ENCODE data around the gene PGA4. TPM values are rescaled to one million over a fixed set of nuclear protein-coding genes. Genes with fewer than 3 reads are reported as not detected.
"Not testable (repeated sequence)": the region's sequence is repeated elsewhere in the genome, so short reads cannot be mapped to it uniquely, and the experiment has no call there.

PGA4 gene
- total and polyA plus RNA-seq, 5 experiments from 2014 or later, result not detected

DNA sequence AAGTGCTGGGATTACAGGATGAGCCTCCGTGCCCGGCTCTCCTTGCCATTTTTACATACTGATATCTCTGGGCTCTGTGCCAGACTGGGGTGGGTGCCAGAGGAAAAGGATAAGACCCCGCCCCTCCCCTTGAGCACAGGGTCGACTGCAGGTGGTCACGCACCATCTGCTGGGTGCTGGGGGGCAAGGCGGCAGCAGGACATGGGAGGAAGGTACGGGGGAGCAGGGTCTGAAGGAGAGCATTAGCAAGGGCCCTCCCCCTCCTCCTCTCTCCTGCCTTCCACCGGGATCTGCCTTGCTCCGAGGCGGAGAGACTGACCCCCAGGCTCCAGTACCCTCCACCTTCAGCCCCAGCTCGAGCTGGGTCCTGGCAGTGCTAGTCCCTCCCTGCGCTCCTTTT, 28.6 kb upstream of the PGA4 start:
- POLR2A ChIA-PET, result no interaction called here
- H3K9me3 Mint-ChIP-seq, result no peaks in the 10 kb centered on the region
- DNase-seq (no peak), ATAC-seq (no peak)
- H3K27ac Mint-ChIP-seq, result no peak overlapping the region
- no peaks in the 10 kb centered on the region for H3K36me3 Mint-ChIP-seq
- H3K27me3 Mint-ChIP-seq, result peaks cover 0 to 10% (median 1%) of the 10 kb centered on the region in 5 donors
- no peak overlapping the region for H3K4me3 Mint-ChIP-seq
- no peaks in the 10 kb centered on the region for H3K4me1 Mint-ChIP-seq

DNA sequence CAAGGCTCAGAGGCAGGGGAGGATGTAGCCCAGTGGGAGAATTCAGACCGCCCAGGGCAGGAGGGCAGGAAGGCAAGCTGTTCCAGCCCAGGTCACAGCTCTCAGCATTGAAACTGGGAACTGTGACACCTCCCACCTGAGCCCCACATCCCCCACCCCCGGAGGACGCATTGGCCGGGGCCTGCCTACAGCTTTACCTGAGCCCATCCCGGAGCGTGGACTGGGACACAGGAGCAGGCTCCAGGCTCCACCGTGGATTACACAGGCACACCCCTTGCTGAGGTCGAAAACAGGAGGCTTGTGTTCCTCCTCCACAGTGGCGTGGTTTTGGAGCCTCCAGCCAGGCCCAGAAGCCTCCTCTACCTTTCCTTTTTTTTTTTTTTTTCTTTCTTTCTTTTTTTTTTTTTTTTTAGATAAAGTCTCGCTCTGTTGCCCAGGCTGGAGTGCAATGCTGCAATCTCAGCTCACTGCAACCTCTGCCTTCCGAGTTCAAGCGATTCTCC, 27.9 kb upstream of the PGA4 start:
- ATAC-seq (no peak), DNase-seq (no peak)
- H3K4me3 Mint-ChIP-seq, result no peak overlapping the region
- H3K4me1 Mint-ChIP-seq, result no peaks in the 10 kb centered on the region
- peaks cover 0 to 10% (median 1%) of the 10 kb centered on the region in 5 donors for H3K27me3 Mint-ChIP-seq
- no peaks in the 10 kb centered on the region for H3K36me3 Mint-ChIP-seq
- POLR2A ChIA-PET, result interaction anchor here (0.7 kb wide), 2 partner anchors 242 to 252 kb away, joined by 3 to 4 read pairs; partner anchors contain the start of gene SLC15A3
- H3K9me3 Mint-ChIP-seq, result no peaks in the 10 kb centered on the region
- H3K27ac Mint-ChIP-seq, result no peak overlapping the region

DNA sequence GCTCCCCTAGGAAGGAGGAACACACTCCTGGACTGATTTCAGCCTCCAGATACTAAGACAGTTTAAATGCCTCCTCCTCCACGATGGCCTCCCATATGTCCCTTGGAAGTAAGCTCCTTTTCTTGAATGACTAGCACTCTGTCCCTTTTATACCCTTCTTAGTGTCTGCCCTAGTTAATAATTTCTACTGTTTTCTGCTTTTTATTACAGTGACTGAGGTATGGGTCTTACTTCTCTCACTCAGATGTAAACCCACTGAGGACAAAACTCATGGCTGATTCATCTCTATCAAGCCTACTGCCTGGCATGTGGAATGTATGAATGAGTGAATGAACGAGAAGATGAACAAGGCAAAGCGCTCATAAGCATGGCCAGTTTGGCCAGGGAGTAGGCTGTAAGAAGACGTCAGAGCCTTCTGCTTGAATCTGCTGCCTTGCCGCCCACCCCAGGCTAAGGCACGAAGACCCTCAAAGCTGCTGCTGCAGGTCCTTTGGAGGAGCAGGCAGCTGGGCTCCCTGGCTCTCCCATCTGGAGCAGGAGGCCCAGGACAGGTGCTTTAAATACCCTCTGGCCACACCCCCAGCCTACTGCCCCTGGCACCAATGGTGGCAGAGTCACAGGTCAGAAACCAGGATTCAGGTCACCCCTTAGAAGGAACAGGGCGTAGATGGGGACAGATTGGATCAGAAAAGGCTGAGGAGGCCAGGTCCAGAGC, 27.0 kb upstream of the PGA4 start:
- POLR2A ChIA-PET, result interaction anchor here (0.7 kb wide), 2 partner anchors 243 to 253 kb away, joined by 3 to 4 read pairs; partner anchors contain the start of gene SLC15A3
- H3K9me3 Mint-ChIP-seq, result no peaks in the 10 kb centered on the region
- H3K27me3 Mint-ChIP-seq, result peaks cover 0 to 7% (median 2%) of the 10 kb centered on the region in 5 donors
- no peak overlapping the region for H3K27ac Mint-ChIP-seq
- H3K36me3 Mint-ChIP-seq, result no peaks in the 10 kb centered on the region
- no peak for ATAC-seq
- H3K4me1 Mint-ChIP-seq, result no peaks in the 10 kb centered on the region
- no peak overlapping the region for H3K4me3 Mint-ChIP-seq
- no peak for DNase-seq

DNA sequence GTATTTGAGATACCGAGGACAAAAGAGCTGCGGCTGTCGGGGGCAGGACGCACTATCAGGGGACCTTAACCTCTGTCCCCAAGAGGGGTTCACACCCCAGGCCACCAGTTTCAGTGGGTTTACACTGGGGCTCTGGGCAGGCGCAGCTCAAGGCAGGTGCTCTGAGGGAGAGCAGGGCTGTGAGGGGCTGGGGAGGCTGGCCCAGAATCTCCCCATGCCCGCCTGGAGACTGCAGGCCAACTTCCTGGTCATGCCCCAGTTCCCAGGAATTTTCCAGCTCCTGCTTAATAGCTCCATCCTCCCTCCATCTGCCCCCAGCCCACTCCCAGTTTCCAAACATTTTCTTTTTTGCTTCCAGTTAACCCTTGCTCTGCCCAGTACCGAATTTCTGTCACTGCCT, 26.4 kb upstream of the PGA4 start:
- POLR2A ChIA-PET, result no interaction called here
- Mint-ChIP-seq H3K9me3 (no peaks in the 10 kb centered on the region), H3K27ac (no peak overlapping the region), H3K27me3 (peaks cover 0 to 7% (median 7%) of the 10 kb centered on the region in 5 donors), H3K4me3 (no peak overlapping the region), H3K4me1 (no peaks in the 10 kb centered on the region), H3K36me3 (no peaks in the 10 kb centered on the region)
- no peak for ATAC-seq
- DNase-seq, result no peak

DNA sequence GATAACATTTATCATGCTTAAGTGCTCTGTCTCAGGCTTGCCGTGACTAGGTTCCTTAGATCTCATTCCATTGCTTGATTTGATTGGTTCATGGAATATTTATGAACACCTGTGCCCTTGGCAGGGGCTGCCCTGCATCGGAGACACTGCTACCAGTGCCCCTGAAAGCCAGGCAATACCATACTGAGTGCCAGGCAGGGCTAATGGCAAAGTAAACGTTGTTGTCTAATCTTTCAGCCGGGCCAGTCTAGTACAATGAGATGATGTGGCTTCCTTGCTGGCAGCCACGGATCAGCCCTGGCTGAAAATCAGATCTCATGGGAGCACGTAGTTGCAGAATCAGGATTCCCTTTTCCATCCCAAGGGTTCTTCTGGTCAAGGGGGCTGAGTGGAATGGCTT, 23.8 kb upstream of the PGA4 start:
- Mint-ChIP-seq H3K27me3 (peaks cover 4 to 12% (median 9%) of the 10 kb centered on the region in 5 donors), H3K9me3 (no peaks in the 10 kb centered on the region), H3K4me3 (no peak overlapping the region), H3K27ac (no peak overlapping the region), H3K36me3 (no peaks in the 10 kb centered on the region), H3K4me1 (peaks cover 0 to 3% (median 0%) of the 10 kb centered on the region in 4 donors)
- POLR2A ChIA-PET, result no interaction called here
- no peak for ATAC-seq
- DNase-seq, result no peak

DNA sequence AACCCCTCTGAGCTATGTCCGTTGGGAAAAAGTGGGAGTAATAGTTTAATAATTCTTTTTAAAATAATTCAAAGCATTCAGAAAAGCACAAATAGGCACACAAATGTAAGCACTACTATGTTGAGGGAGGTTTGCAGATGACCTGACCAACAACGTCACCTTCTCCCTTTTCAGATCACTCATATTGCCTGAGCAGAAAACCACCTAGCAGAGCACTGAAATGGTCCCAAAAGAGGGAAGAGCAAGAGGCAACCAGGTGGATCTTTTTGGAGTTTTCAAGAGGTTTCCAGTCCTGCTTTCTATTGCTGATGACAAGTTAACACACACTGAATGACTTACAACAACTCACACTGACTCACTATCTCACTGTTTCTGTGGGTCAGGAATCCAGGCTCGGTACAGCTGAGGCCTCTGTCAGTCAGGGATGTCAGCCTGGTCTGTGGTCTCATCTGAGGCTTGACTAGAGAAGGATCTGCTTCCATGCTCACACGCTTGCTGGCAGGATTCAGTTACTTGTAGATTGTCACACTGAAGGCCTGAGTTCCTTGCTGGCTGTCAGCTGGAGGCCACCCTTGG, 23.1 kb upstream of the PGA4 start:
- DNase-seq (no peak), ATAC-seq (no peak)
- H3K4me1 Mint-ChIP-seq, result peaks cover 0 to 3% (median 0%) of the 10 kb centered on the region in 4 donors
- peaks cover 5 to 12% (median 9%) of the 10 kb centered on the region in 5 donors for H3K27me3 Mint-ChIP-seq
- no peak overlapping the region for H3K27ac Mint-ChIP-seq
- no peaks in the 10 kb centered on the region for H3K36me3 Mint-ChIP-seq
- H3K4me3 Mint-ChIP-seq, result no peak overlapping the region
- no peaks in the 10 kb centered on the region for H3K9me3 Mint-ChIP-seq
- POLR2A ChIA-PET, result no interaction called here

DNA sequence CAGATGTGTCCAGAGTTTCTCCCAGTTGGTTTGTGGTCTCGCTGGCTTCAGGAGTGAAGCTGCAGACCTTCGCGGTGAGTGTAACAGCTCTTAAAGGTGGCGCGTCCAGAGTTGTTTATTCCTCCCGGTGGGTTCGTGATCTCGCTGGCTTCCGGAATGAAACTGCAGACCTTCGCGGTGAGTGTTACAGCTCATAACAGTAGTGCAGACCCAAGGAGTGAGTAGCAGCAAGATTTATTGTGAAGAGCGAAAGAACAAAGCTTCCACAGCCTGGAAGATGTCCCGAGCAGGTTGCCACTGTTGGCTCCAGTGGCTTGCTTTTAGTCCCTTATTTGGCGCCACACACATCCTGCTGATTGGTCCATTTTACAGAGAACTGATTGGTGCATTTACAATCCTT, 20.7 kb upstream of the PGA4 start:
- no peak overlapping the region for H3K27ac Mint-ChIP-seq
- no peak overlapping the region for H3K4me3 Mint-ChIP-seq
- no peak for ATAC-seq
- H3K36me3 Mint-ChIP-seq, result no peaks in the 10 kb centered on the region
- no peaks in the 10 kb centered on the region for H3K9me3 Mint-ChIP-seq
- H3K27me3 Mint-ChIP-seq, result peaks cover 1 to 20% (median 9%) of the 10 kb centered on the region in 5 donors
- H3K4me1 Mint-ChIP-seq, result peaks cover 0 to 3% (median 0%) of the 10 kb centered on the region in 4 donors
- DNase-seq, result no peak
- POLR2A ChIA-PET, result no interaction called here

DNA sequence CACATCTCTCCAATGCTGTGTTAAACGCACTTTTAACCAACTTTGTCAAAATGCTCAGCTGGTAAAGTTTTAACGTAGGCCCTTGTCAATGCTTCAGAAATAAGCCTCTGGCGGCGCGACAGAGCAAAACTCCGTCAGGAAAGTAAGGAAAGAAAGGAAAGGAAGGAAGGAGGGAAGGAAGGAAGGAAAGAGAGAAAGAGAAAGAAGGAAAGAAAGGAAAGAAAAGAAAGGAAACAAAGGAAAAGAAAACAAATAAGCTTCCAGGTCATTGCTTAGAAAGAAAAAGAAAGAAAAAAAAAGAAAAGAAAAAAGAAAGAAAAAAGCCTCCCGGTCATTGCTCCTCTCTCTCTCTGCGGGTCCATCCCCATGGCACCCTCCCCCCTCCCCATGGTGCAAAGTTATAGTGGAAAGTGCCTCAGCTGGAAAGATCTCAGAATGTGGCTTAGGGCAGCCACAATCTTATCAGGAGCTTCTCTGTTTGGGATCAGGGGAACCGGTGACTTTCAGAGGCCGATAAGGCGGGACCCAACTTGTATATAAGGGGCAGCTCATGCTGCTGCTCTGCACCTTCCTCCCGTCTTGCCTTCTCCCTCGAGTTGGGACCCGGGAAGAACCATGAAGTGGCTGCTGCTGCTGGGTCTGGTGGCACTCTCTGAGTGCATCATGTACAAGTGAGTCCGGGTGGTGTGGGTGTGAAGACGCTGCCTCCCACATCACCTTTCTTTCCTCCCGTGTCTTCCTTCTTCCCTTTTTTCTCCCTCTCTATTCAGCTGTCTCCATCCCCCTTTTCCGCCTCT, 19.0 kb upstream of the PGA4 start, which contains the start of gene PGA3:
TSS of gene PGA3 (plus strand) at position 566 of the 797 bp plus-strand sequence. CDS start at position 616, 50 bp downstream.
- ATAC-seq, H3K9me3 Mint-ChIP-seq, POLR2A ChIA-PET, H3K4me3 Mint-ChIP-seq, H3K36me3 Mint-ChIP-seq, DNase-seq, H3K4me1 Mint-ChIP-seq: not testable (repeated sequence)
- H3K27me3 Mint-ChIP-seq, result peaks cover 1 to 20% (median 9%) of the 10 kb centered on the region in 5 donors
- H3K27ac Mint-ChIP-seq, result peak within 1 kb of the TSS in 1 of 10 donors; percentile 77

DNA sequence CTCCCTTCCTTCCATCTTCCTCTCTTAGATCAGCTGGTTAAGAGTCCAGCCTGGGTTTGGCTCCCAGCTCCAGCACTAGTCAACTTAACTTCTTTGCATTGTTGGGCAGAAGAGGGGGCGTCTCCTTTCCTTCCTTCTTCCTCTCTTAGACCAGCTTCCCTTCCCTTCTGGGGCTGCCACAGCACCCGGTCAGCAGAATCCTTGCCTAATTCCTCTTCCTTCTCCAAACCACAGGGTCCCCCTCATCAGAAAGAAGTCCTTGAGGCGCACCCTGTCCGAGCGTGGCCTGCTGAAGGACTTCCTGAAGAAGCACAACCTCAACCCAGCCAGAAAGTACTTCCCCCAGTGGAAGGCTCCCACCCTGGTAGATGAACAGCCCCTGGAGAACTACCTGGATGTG, 18.3 kb upstream of the PGA4 start:
- H3K36me3 Mint-ChIP-seq, POLR2A ChIA-PET, H3K27ac Mint-ChIP-seq, H3K4me3 Mint-ChIP-seq, DNase-seq, H3K4me1 Mint-ChIP-seq, ATAC-seq, H3K9me3 Mint-ChIP-seq: not testable (repeated sequence)
- H3K27me3 Mint-ChIP-seq, result peaks cover 1 to 20% (median 9%) of the 10 kb centered on the region in 5 donors

DNA sequence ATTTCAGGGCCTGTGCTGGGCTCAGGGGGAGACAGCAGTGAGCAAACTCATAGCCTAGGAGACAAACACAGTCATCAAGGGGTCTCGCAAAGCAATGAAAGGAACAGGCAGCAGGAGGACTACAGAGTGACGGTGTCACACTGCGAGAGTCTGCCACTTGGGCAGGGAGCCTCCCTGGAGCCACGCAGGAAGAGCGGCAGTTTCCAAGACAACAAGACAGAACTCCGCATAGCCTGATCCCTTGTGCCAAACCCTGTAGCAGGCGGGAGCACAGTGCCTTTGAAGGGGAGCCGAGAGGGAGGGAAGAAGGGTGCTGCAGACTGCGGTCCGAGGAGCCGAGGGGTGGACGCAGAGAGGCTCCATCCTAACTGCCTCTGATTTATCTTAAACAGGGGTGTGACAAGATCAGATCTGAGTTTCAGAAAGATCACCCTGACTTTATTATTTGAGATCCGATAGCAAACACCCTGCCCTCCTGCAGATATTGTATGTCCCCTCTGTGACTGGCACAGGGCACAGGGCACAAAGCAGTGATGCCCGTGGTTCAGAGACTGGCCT, 17.6 kb upstream of the PGA4 start:
- DNase-seq, H3K36me3 Mint-ChIP-seq, H3K4me1 Mint-ChIP-seq, H3K27ac Mint-ChIP-seq, ATAC-seq, H3K9me3 Mint-ChIP-seq, H3K4me3 Mint-ChIP-seq, POLR2A ChIA-PET: not testable (repeated sequence)
- peaks cover 1 to 20% (median 9%) of the 10 kb centered on the region in 5 donors for H3K27me3 Mint-ChIP-seq

DNA sequence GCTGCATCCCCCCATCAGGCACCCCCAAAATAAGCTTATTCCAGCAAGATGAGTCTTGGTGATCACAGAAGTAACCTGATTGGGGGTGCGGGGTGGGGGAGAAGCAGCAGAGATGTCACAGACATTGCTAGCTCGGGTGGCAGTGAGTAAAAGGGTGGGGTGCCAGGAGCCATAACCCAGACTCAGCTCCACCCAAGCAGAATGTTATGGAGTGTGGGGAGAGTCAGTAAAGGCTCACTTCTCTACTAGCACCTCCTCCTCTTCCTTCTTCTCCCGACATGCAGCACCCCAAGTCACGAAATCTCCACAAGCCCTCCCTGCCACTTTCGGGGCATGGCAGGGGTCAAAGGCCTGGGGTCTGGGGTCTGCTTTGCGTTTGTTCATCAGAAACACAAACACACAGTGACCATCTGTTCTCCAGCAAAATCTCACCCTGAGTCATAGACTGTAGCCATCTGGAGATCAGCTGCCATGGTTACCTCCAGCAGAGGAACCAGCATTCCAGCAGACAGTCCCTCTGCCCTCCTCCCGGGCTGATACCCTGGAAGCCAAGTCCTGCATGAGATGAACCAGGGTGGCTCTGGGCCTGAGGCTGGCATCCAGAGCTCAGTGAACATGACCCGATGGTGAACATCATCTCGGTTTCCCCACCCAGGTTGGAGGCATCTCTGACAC, 14.4 kb upstream of the PGA4 start:
- ATAC-seq, POLR2A ChIA-PET, H3K36me3 Mint-ChIP-seq, DNase-seq, H3K4me1 Mint-ChIP-seq, H3K27ac Mint-ChIP-seq, H3K4me3 Mint-ChIP-seq, H3K9me3 Mint-ChIP-seq: not testable (repeated sequence)
- H3K27me3 Mint-ChIP-seq, result peaks cover 1 to 12% (median 6%) of the 10 kb centered on the region in 5 donors

DNA sequence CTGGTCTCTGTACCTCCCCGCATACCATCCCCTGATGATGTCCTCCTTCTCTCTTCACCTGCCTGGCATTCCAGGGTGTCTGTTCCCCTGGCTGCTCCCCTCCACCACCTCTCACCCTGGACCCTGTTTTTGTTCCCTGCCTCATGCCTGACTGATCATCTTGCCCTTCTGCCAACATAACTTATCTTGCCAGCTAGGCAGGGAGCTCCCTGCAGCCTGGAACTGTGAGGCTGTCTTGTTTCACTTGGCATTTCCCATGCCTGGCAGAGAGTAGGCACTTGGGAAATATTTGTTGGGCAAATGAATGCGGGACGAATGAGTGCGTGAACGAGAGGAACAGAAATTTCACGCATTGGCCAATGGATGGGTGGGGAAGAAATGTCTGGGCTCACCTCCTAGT, 11.5 kb upstream of the PGA4 start:
- POLR2A ChIA-PET, H3K27ac Mint-ChIP-seq, DNase-seq, H3K36me3 Mint-ChIP-seq, H3K4me1 Mint-ChIP-seq, ATAC-seq, H3K9me3 Mint-ChIP-seq, H3K4me3 Mint-ChIP-seq, H3K27me3 Mint-ChIP-seq: not testable (repeated sequence)
